Measurements from ENCODE around the gene NPR2. TPM values are rescaled to one million over a fixed set of nuclear protein-coding genes. Genes with fewer than 3 reads are reported as not detected.

Gene NPR2
- polyA plus RNA-seq, 1 donor (not counting 4 experiments of a cell fraction or from before 2014, with no cell fraction given): 5.0 TPM

- no peak overlapping the region for H3K27ac ChIP-seq (ENCODE audit: control insufficient read depth, insufficient read depth, low read length)
- no peak overlapping the region for H3K9ac ChIP-seq (ENCODE audit: control insufficient read depth, extremely low read depth, insufficient read depth, low read length)
- FAIRE-seq (no peak), DNase-seq (ENCODE audit: low read depth, low spot score) (no peak)
- no peaks in the 10 kb centered on the region for H4K20me1 ChIP-seq (ENCODE audit: control insufficient read depth, extremely low read depth, insufficient read depth, low read length)
- H3K27me3 ChIP-seq (ENCODE audit: control insufficient read depth, extremely low read depth, insufficient read depth, low read length): no peaks in the 10 kb centered on the region
- peaks cover 11% of the 10 kb centered on the region for H3K4me1 ChIP-seq (ENCODE audit: control insufficient read depth, extremely low read depth, insufficient read depth, low read length)
- no peak overlapping the region for H2AFZ ChIP-seq (ENCODE audit: control insufficient read depth, low read length)
- H3K9me3 ChIP-seq (ENCODE audit: control insufficient read depth, low read depth, low read length): no peaks in the 10 kb centered on the region
- H3K36me3 ChIP-seq (ENCODE audit: control insufficient read depth in 2 of 2, extremely low read depth in 1 of 2, insufficient read depth in 2 of 2, low read length in 2 of 2): no peaks in the 10 kb centered on the region
- dilution Hi-C loops (cut with MboI; ENCODE audit: extremely low pct_ligation_motif_present, low sequenced_read_pairs): no loop called here
- no peaks in the 10 kb centered on the region for H3K79me2 ChIP-seq (ENCODE audit: control insufficient read depth, insufficient read depth, low read length)
- no peak overlapping the region for H3K4me3 ChIP-seq (ENCODE audit: control insufficient read depth in 2 of 3, extremely low read depth in 1 of 3, insufficient read depth in 2 of 3, low read depth in 1 of 3, low read length in 3 of 3)
- H3K9me1 ChIP-seq (ENCODE audit: control insufficient read depth, extremely low read depth, insufficient read depth, low read length): no peaks in the 10 kb centered on the region
- no peak for TF ChIP-seq EZH2 (IDR thresholded peaks at IDR 0.05; ENCODE audit: low read length)
- TF ChIP-seq CTCF (optimal IDR thresholded peaks at IDR 0.05 in 1 of 3, IDR thresholded peaks at IDR 0.05 in 1 of 3, conservative IDR thresholded peaks at IDR 0.05 in 1 of 3; ENCODE audit: extremely low read depth in 1 of 3, insufficient read depth in 2 of 3, low read length in 3 of 3): no peak
- no peak overlapping the region for H3K4me2 ChIP-seq (ENCODE audit: control insufficient read depth, extremely low read depth, insufficient read depth, low read depth, low read length)
Observed at GRCh38 chr9:35776018-35776417, 15.4 kb upstream of the NPR2 start.

GRCh38 chr9:35778496-35778895 lies 12.9 kb upstream of the NPR2 start:
- Histone ChIP-seq H3K9me1 (ENCODE audit: control insufficient read depth, extremely low read depth, insufficient read depth, low read length) (no peaks in the 10 kb centered on the region), H4K20me1 (ENCODE audit: control insufficient read depth, extremely low read depth, insufficient read depth, low read length) (no peaks in the 10 kb centered on the region), H3K9me3 (ENCODE audit: control insufficient read depth, low read depth, low read length) (no peaks in the 10 kb centered on the region), H3K27ac (ENCODE audit: control insufficient read depth, insufficient read depth, low read length) (no peak overlapping the region), H3K4me3 (ENCODE audit: control insufficient read depth in 2 of 3, extremely low read depth in 1 of 3, insufficient read depth in 2 of 3, low read depth in 1 of 3, low read length in 3 of 3) (no peak overlapping the region), H3K9ac (ENCODE audit: control insufficient read depth, extremely low read depth, insufficient read depth, low read length) (no peak overlapping the region), H3K27me3 (ENCODE audit: control insufficient read depth, extremely low read depth, insufficient read depth, low read length) (no peaks in the 10 kb centered on the region), H2AFZ (ENCODE audit: control insufficient read depth, low read length) (no peak overlapping the region), H3K4me1 (ENCODE audit: control insufficient read depth, extremely low read depth, insufficient read depth, low read length) (no peaks in the 10 kb centered on the region), H3K4me2 (ENCODE audit: control insufficient read depth, extremely low read depth, insufficient read depth, low read depth, low read length) (no peak overlapping the region), H3K36me3 (ENCODE audit: control insufficient read depth in 2 of 2, extremely low read depth in 1 of 2, insufficient read depth in 2 of 2, low read length in 2 of 2) (no peaks in the 10 kb centered on the region), H3K79me2 (ENCODE audit: control insufficient read depth, insufficient read depth, low read length) (no peaks in the 10 kb centered on the region)
- no peak for DNase-seq (ENCODE audit: low read depth, low spot score)
- TF ChIP-seq CTCF (optimal IDR thresholded peaks at IDR 0.05 in 1 of 3, IDR thresholded peaks at IDR 0.05 in 1 of 3, conservative IDR thresholded peaks at IDR 0.05 in 1 of 3; ENCODE audit: extremely low read depth in 1 of 3, insufficient read depth in 2 of 3, low read length in 3 of 3): no peak
- no peak for TF ChIP-seq EZH2 (IDR thresholded peaks at IDR 0.05; ENCODE audit: low read length)
- dilution Hi-C loops (cut with MboI; ENCODE audit: extremely low pct_ligation_motif_present, low sequenced_read_pairs): no loop called here
- no peak for FAIRE-seq

Measured in keratinocyte (primary cell).